Gastrocnemius medialis (tissue), 4 donors: ENCODE measurements around the gene ADPRHL1. TPM values are rescaled to one million over a fixed set of nuclear protein-coding genes. Genes with fewer than 3 reads are reported as not detected.

Experiments used
- ATAC-seq, 2 donors: fragments of 150-250 bp; one replicate each; pipeline ENCODE4 v1.9.1; 2016
- DNase-seq, 2 donors: peaks; one replicate each; pipeline ENCODE4 v3.0.0-alpha.2; 2019
- H3K27ac ChIP-seq, 4 donors: fragments of 200-600 bp; sonication (generic); 1 replicate in 1 of 4; 2 replicates in 3 of 4; pipeline ENCODE4 v1.5.1; 2016 to 2018; ENCODE audit warnings: mild to moderate bottlenecking in 2 of 4, moderate library complexity in 1 of 4
- H3K27me3 ChIP-seq, 3 donors: fragments of 200-600 bp; sonication (generic) in 2 of 3; 1 replicate in 1 of 3; 2 replicates in 2 of 3; pipeline versions ENCODE4 v1.5.1 to v1.6.0; 2016 to 2019; ENCODE audit warnings: mild to moderate bottlenecking in 1 of 3, moderate library complexity in 1 of 3
- H3K36me3 ChIP-seq, 2 donors: fragments of 200-600 bp; sonication (generic) in 1 of 2; one replicate each; pipeline ENCODE4 v1.5.1; 2017 to 2018
- H3K4me1 ChIP-seq, 2 donors: fragments of 200-600 bp; sonication (generic) in 1 of 2; one replicate each; pipeline ENCODE4 v1.5.1; 2016 to 2017; ENCODE audit warnings: mild to moderate bottlenecking in 2 of 2
- H3K4me3 ChIP-seq, 4 donors: fragments of 200-600 bp; sonication (generic) in 3 of 4; 1 replicate in 1 of 4; 2 replicates in 3 of 4; pipeline ENCODE4 v1.5.1; 2016 to 2019; ENCODE audit warnings: mild to moderate bottlenecking in 2 of 4
- H3K9me3 ChIP-seq, 3 donors: fragments of 200-600 bp; sonication (generic) in 2 of 3; 1 replicate in 1 of 3; 2 replicates in 2 of 3; pipeline ENCODE4 v1.5.1; 2016 to 2019
- CTCF ChIP-seq, 5 experiments: fragments of 450-650 bp in 3 of 5; fragments of 200-600 bp in 2 of 5; sonication (generic) in 2 of 5; IDR thresholded peaks in 4 of 5; conservative IDR thresholded peaks in 1 of 5; 1 replicate in 4 of 5; 2 replicates in 1 of 5; pipeline ENCODE4 v1.5.1; 2016 to 2019; ENCODE audit warnings: antibody characterized with exemption in 5 of 5, mild to moderate bottlenecking in 3 of 5, moderate library complexity in 3 of 5
- POLR2A ChIP-seq, 2 donors: fragments of 450-650 bp; IDR thresholded peaks; one replicate each; pipeline ENCODE4 v1.6.1; 2017; ENCODE audit warnings: antibody characterized with exemption in 2 of 2, mild to moderate bottlenecking in 2 of 2, moderate library complexity in 2 of 2
- in situ Hi-C, 4 donors: fragments of 200-750 bp; cut with MboI; loops; one replicate each; pipeline versions ENCODE4 v1.15.0 to v1.8.0; 2017; ENCODE audit warnings: low sequenced_read_pairs in 4 of 4
- intact Hi-C: fragments of 100-400 bp; cut with DNase I; formaldehyde crosslinking; loops from one replicate; pipeline ENCODE4 v1.15.1; 2023; ENCODE audit warnings: low total_unique reads
- total RNA-seq, 4 donors: library from RNA; depleted of rRNA; stranded (reverse); fragments of >200 nt; gene quantifications; one replicate each; pipeline versions ENCODE4 v1.1.0 to v1.2.3, GENCODE V29; 2016

Gene ADPRHL1
- total RNA-seq, 4 donors from 2014 or later, result 224 to 354 (median 295) TPM

GRCh38 chr13:113456116-113456702 is 2.9 kb upstream of the ADPRHL1 start:
- ATAC-seq (no peak), DNase-seq (no peak)
- in situ Hi-C loops, result loop anchor here in 1 of 4 donors (10.0 kb wide), 1 partner anchor 161 kb away; the partner anchor contains the start of gene LAMP1
- peaks cover 9 to 11% of the 10 kb centered on the region in 2 donors for H3K4me1 ChIP-seq
- no peaks in the 10 kb centered on the region for H3K27me3 ChIP-seq
- no peak for TF ChIP-seq POLR2A (IDR thresholded peaks at IDR 0.05)
- TF ChIP-seq CTCF (IDR thresholded peaks at IDR 0.05 in 4 of 5, conservative IDR thresholded peaks at IDR 0.05 in 1 of 5), result no peak
- H3K4me3 ChIP-seq, result no peak overlapping the region
- no peaks in the 10 kb centered on the region for H3K9me3 ChIP-seq
- no peak overlapping the region for H3K27ac ChIP-seq
- peaks cover 0 to 46% of the 10 kb centered on the region in 2 donors for H3K36me3 ChIP-seq
- intact Hi-C loops, result loop anchor here (10.0 kb wide), 1 partner anchor 61 kb away; no protein-coding TSS in a partner anchor

- in situ Hi-C loops, result loop anchor here in 1 of 4 donors (10.0 kb wide), 1 partner anchor 161 kb away; the partner anchor contains the start of gene LAMP1
- Histone ChIP-seq H3K27me3 (no peaks in the 10 kb centered on the region), H3K36me3 (peaks cover 0 to 40% of the 10 kb centered on the region in 2 donors), H3K4me3 (no peak overlapping the region), H3K27ac (no peak overlapping the region), H3K9me3 (no peaks in the 10 kb centered on the region), H3K4me1 (peaks cover 11% of the 10 kb centered on the region in 2 donors)
- DNase-seq, result no peak
- TF ChIP-seq POLR2A (IDR thresholded peaks at IDR 0.05), result no peak
- no peak for ATAC-seq
- intact Hi-C loops, result loop anchor here (10.0 kb wide), 1 partner anchor 61 kb away; no protein-coding TSS in a partner anchor
These were observed 2.1 kb upstream of the ADPRHL1 start for GRCh38 chr13:113455384-113455783.

- peaks cover 15 to 16% of the 10 kb centered on the region in 2 donors for H3K4me1 ChIP-seq
- ATAC-seq, result no peak
- no peak overlapping the region for H3K27ac ChIP-seq
- TF ChIP-seq CTCF (IDR thresholded peaks at IDR 0.05 in 4 of 5, conservative IDR thresholded peaks at IDR 0.05 in 1 of 5) (no peak), POLR2A (IDR thresholded peaks at IDR 0.05) (no peak)
- no peak overlapping the region for H3K4me3 ChIP-seq
- H3K9me3 ChIP-seq, result no peaks in the 10 kb centered on the region
- in situ Hi-C loops (loop anchor here in 1 of 4 donors (10.0 kb wide), 1 partner anchor 160 kb away; the partner anchor contains the start of gene LAMP1), intact Hi-C loops (loop anchor here (5.0 to 10.0 kb wide), 2 partner anchors 60 to 183 kb away; no protein-coding TSS in a partner anchor)
- no peak for DNase-seq
- H3K27me3 ChIP-seq, result no peaks in the 10 kb centered on the region
- H3K36me3 ChIP-seq, result peaks cover 0 to 36% of the 10 kb centered on the region in 2 donors
These were observed 1.6 kb upstream of the ADPRHL1 start for GRCh38 chr13:113454936-113455335.

GRCh38 chr13:113452466-113452865 is 822 bp downstream of the ADPRHL1 start:
- no peak for ATAC-seq
- H3K27me3 ChIP-seq, result no peaks in the 10 kb centered on the region
- peaks cover 31 to 33% of the 10 kb centered on the region in 2 donors for H3K4me1 ChIP-seq
- H3K27ac ChIP-seq, result peak overlapping the region; percentile 92 to 97 (median 94)
- in situ Hi-C loops, result loop anchor here in 1 of 4 donors (10.0 kb wide), 1 partner anchor 158 kb away; the partner anchor contains the start of gene LAMP1
- H3K9me3 ChIP-seq, result no peaks in the 10 kb centered on the region
- DNase-seq, result no peak
- peak overlapping the region; percentile 47 to 63 (median 60) for H3K4me3 ChIP-seq
- TF ChIP-seq POLR2A (IDR thresholded peaks at IDR 0.05) (no peak), CTCF (IDR thresholded peaks at IDR 0.05 in 4 of 5, conservative IDR thresholded peaks at IDR 0.05 in 1 of 5) (no peak)
- H3K36me3 ChIP-seq, result peaks cover 0 to 13% of the 10 kb centered on the region in 2 donors
- intact Hi-C loops, result loop anchor here (2.0 to 10.0 kb wide), 5 partner anchors 38 to 180 kb away; partner anchors contain the start of genes DCUN1D2 and LAMP1

GRCh38 chr13:113451951-113452421 is 1.3 kb downstream of the ADPRHL1 start:
- peak overlapping the region; percentile 92 to 97 (median 94) for H3K27ac ChIP-seq
- H3K27me3 ChIP-seq, result no peaks in the 10 kb centered on the region
- in situ Hi-C loops, result loop anchor here in 1 of 4 donors (10.0 kb wide), 1 partner anchor 157 kb away; the partner anchor contains the start of gene LAMP1
- intact Hi-C loops, result loop anchor here (2.0 to 10.0 kb wide), 5 partner anchors 39 to 180 kb away; partner anchors contain the start of genes DCUN1D2 and LAMP1
- peak overlapping the region; percentile 47 to 63 (median 60) for H3K4me3 ChIP-seq
- H3K36me3 ChIP-seq, result peaks cover 0 to 9% of the 10 kb centered on the region in 2 donors
- no peak for TF ChIP-seq CTCF (IDR thresholded peaks at IDR 0.05 in 4 of 5, conservative IDR thresholded peaks at IDR 0.05 in 1 of 5)
- TF ChIP-seq POLR2A (IDR thresholded peaks at IDR 0.05), result peak; percentile 44 to 63
- no peaks in the 10 kb centered on the region for H3K9me3 ChIP-seq
- DNase-seq (peak; percentile 65 to 81), ATAC-seq (peak; percentile 61 to 64)
- H3K4me1 ChIP-seq, result peaks cover 31 to 33% of the 10 kb centered on the region in 2 donors
